Bronchial epithelial cell (primary cell): ENCODE data around the gene CWC22. TPM values are rescaled to one million over a fixed set of nuclear protein-coding genes. Genes with fewer than 3 reads are reported as not detected.
"Not testable (repeated sequence)": the region's sequence is repeated elsewhere in the genome, so short reads cannot be mapped to it uniquely, and the experiment has no call there.

Experiments
- DNase-seq: peaks from one replicate; pipeline ENCODE4 v3.0.0-alpha.2; 2010; ENCODE audit warnings: low read depth
- FAIRE-seq: peaks from 2 replicates; lab custom pipeline; 2011; peaks lifted over from hg19 to GRCh38; lab: Jason Lieb, UNC
- H3K27me3 ChIP-seq: 2 replicates; pipeline ENCODE4 v1.5.1; 2011; ENCODE audit warnings: low read length; ENCODE audit not compliant: control insufficient read depth, insufficient read depth
- H3K36me3 ChIP-seq: 2 replicates; pipeline ENCODE4 v1.5.1; 2011; ENCODE audit warnings: low read length; ENCODE audit not compliant: control insufficient read depth, insufficient read depth
- H3K4me3 ChIP-seq: 2 replicates; pipeline ENCODE4 v1.5.1; 2011; ENCODE audit warnings: mild to moderate bottlenecking, low read depth, low read length, control low read depth
- CTCF ChIP-seq: IDR thresholded peaks from 2 replicates; pipeline ENCODE4 v1.5.1; 2011; ENCODE audit warnings: mild to moderate bottlenecking, moderate library complexity, low read length, control low read depth, inconsistent platforms; ENCODE audit not compliant: insufficient read depth, severe bottlenecking
- total RNA-seq: library from RNA; depleted of rRNA; stranded (reverse); fragments of >200 nt; gene quantifications from 2 replicates; pipeline ENCODE4 v1.2.1, GENCODE V29; 2014

Gene CWC22
- total RNA-seq, 1 donor from 2014 or later, result 13.4 TPM

GRCh38 chr2:180006231-180006630, 866 bp downstream of the CWC22 start:
- Histone ChIP-seq H3K4me3 (peak overlapping the region; percentile 95), H3K36me3 (peaks cover 1% of the 10 kb centered on the region), H3K27me3 (no peaks in the 10 kb centered on the region)
- DNase-seq (no peak), FAIRE-seq (no peak)
- no peak for TF ChIP-seq CTCF

GRCh38 chr2:180005465-180005864, 1.6 kb downstream of the CWC22 start:
- FAIRE-seq, H3K4me3 ChIP-seq, H3K36me3 ChIP-seq, DNase-seq, H3K27me3 ChIP-seq: not testable (repeated sequence)

- no peak for TF ChIP-seq CTCF
- FAIRE-seq (no peak), DNase-seq (no peak)
- H3K36me3 ChIP-seq, result peaks cover 1% of the 10 kb centered on the region
- no peaks in the 10 kb centered on the region for H3K27me3 ChIP-seq
- no peak overlapping the region for H3K4me3 ChIP-seq
Observed at GRCh38 chr2:180004731-180005130, 2.4 kb downstream of the CWC22 start.

- TF ChIP-seq CTCF, result no peak
- DNase-seq (peak; percentile 82), FAIRE-seq (no peak)
- no peaks in the 10 kb centered on the region for H3K27me3 ChIP-seq
- no peak overlapping the region for H3K4me3 ChIP-seq
- peaks cover 1% of the 10 kb centered on the region for H3K36me3 ChIP-seq
Observed at GRCh38 chr2:180003559-180003958, 3.5 kb downstream of the CWC22 start.

- DNase-seq, result no peak
- H3K27me3 ChIP-seq, result no peaks in the 10 kb centered on the region
- peaks cover 1% of the 10 kb centered on the region for H3K36me3 ChIP-seq
- FAIRE-seq, result no peak
- TF ChIP-seq CTCF, result no peak
- no peak overlapping the region for H3K4me3 ChIP-seq
Observed at GRCh38 chr2:180003073-180003472, 4.0 kb downstream of the CWC22 start.

- FAIRE-seq (no peak), DNase-seq (no peak)
Observed at GRCh38 chr2:180002198-180002770, 4.8 kb downstream of the CWC22 start.

More at GRCh38 chr2:180002198-180002770, 4.8 kb downstream of the CWC22 start:
- Histone ChIP-seq H3K4me3 (no peak overlapping the region), H3K36me3 (peaks cover 1% of the 10 kb centered on the region), H3K27me3 (no peaks in the 10 kb centered on the region)
- no peak for TF ChIP-seq CTCF
